ENCODE measurements around the gene SDHC.

SDHC gene

GRCh38 chr1:161399257-161399998, 85.2 kb downstream of the SDHC start (continued):
- 0 out of 2 replicates have a peak, but pooled peaks have one; percentile 58 for TF ChIP-seq ZNF280D (tag by site-specific recombination; IDR thresholded peaks at IDR 0.05)
- TF ChIP-seq ZSCAN5A (tag by site-specific recombination; IDR thresholded peaks at IDR 0.05): no peak
- peak; percentile 74; the same call in 1 of the 2 replicates for TF ChIP-seq ZNF777 (tag by site-specific recombination; IDR thresholded peaks at IDR 0.05; ENCODE audit: borderline replicate concordance)
- TF ChIP-seq ZNF449 (tag by site-specific recombination; IDR thresholded peaks at IDR 0.05): peak; percentile 61
- peak; percentile 85 for TF ChIP-seq ZNF660 (tag by site-specific recombination; IDR thresholded peaks at IDR 0.05)
- TF ChIP-seq ZFHX2 (tag by site-specific recombination; conservative IDR thresholded peaks at IDR 0.05): peak; percentile 51
- no peak for TF ChIP-seq ZNF560 (tag by site-specific recombination; IDR thresholded peaks at IDR 0.05; ENCODE audit: borderline replicate concordance)
- TF ChIP-seq YY1 (tag by site-specific recombination; IDR thresholded peaks at IDR 0.05): 0 out of 2 replicates have a peak, but pooled peaks have one; percentile 68
- TF ChIP-seq ZNF114 (tag by site-specific recombination; IDR thresholded peaks at IDR 0.05): no peak
- no peak for TF ChIP-seq ZNF132 (tag by site-specific recombination; IDR thresholded peaks at IDR 0.05; ENCODE audit: borderline replicate concordance)
- TF ChIP-seq MZF1 (tag by site-specific recombination; IDR thresholded peaks at IDR 0.05; ENCODE audit: borderline replicate concordance): peak; percentile 1; the same call in 1 of the 2 replicates
- peak; percentile 75; the same call in 1 of the 2 replicates for TF ChIP-seq ZNF677 (tag by site-specific recombination; IDR thresholded peaks at IDR 0.05)
- TF ChIP-seq KLF7 (tag by site-specific recombination; IDR thresholded peaks at IDR 0.05; ENCODE audit: borderline replicate concordance): 0 out of 2 replicates have a peak, but pooled peaks have one; percentile 50
- TF ChIP-seq ZNF600 (tag by site-specific recombination; IDR thresholded peaks at IDR 0.05): peak; percentile 99; the same call in 1 of the 2 replicates
- peak; percentile 79 for TF ChIP-seq ZNF341 (tag by site-specific recombination; IDR thresholded peaks at IDR 0.05; ENCODE audit: low read depth)
- TF ChIP-seq ZNF518A (tag by site-specific recombination; conservative IDR thresholded peaks at IDR 0.05; ENCODE audit: low read depth): peak; percentile 87
- 0 out of 2 replicates have a peak, but pooled peaks have one; percentile 34 for TF ChIP-seq WT1 (tag by site-specific recombination; IDR thresholded peaks at IDR 0.05)
- TF ChIP-seq ZNF624 (tag by site-specific recombination; IDR thresholded peaks at IDR 0.05): 0 out of 2 replicates have a peak, but pooled peaks have one; percentile 38
- TF ChIP-seq ZEB2 (tag by site-specific recombination; IDR thresholded peaks at IDR 0.05): peak; percentile 99
- peak; percentile 97 for TF ChIP-seq ZNF629 (tag by site-specific recombination; IDR thresholded peaks at IDR 0.05)
- no peak for TF ChIP-seq ZNF433 (tag by site-specific recombination; IDR thresholded peaks at IDR 0.05; ENCODE audit: low read depth)
